SU-DHL-6 (cell line): ENCODE data around the gene PARL.

ENCODE experiments used
- H2AFZ ChIP-seq: fragments of 200-600 bp; sonication (generic); 2 replicates; pipeline ENCODE4 v1.6.1; 2014; ENCODE audit warnings: low read depth, mild to moderate bottlenecking, moderate library complexity, mixed read lengths, antibody characterized with exemption, low read length; ENCODE audit not compliant: severe bottlenecking
- H3F3A ChIP-seq: fragments of 200-600 bp; shearing (Covaris generic); 2 replicates; pipeline ENCODE4 v1.6.0; 2016; ENCODE audit warnings: antibody characterized with exemption, mild to moderate bottlenecking; ENCODE audit not compliant: insufficient read depth
- H3K27ac ChIP-seq: fragments of 200-600 bp; sonication (generic); 2 replicates; pipeline ENCODE4 v1.5.1; 2016; ENCODE audit warnings: low read depth, mild to moderate bottlenecking, low read length, moderate library complexity, mixed read lengths
- H3K27me3 ChIP-seq: fragments of 200-600 bp; sonication (generic), shearing (Covaris generic); 2 replicates; pipeline ENCODE4 v1.6.0; 2014; ENCODE audit warnings: mild to moderate bottlenecking, low read length
- H3K36me3 ChIP-seq: fragments of 200-600 bp; sonication (generic); 2 replicates; pipeline ENCODE4 v1.6.1; 2014; ENCODE audit warnings: mild to moderate bottlenecking, low read length, mixed read lengths
- H3K4me2 ChIP-seq: fragments of 300-600, 200-600 bp; shearing (Covaris generic), sonication (generic); 2 replicates; pipeline ENCODE4 v1.6.0; 2014; ENCODE audit warnings: low read length, low read depth, mild to moderate bottlenecking; ENCODE audit not compliant: poor library complexity, severe bottlenecking
- H3K4me3 ChIP-seq: fragments of 200-600 bp; sonication (generic); 2 replicates; pipeline ENCODE4 v1.5.1; 2014; ENCODE audit warnings: antibody characterized with exemption, low read length, mild to moderate bottlenecking, mixed read lengths; ENCODE audit not compliant: insufficient read depth, poor library complexity, severe bottlenecking
- H3K79me2 ChIP-seq: fragments of 200-600 bp; sonication (generic); 2 replicates; pipeline ENCODE4 v1.6.1; 2014; ENCODE audit warnings: mild to moderate bottlenecking, low read length, moderate library complexity; ENCODE audit not compliant: insufficient read depth
- H3K9ac ChIP-seq: fragments of 200-600 bp; sonication (generic); 2 replicates; pipeline ENCODE4 v1.7.0; 2014; ENCODE audit warnings: mild to moderate bottlenecking, low read length
- H3K9me2 ChIP-seq: fragments of 200-600 bp; sonication (generic); replicated peaks from 2 replicates; pipeline ENCODE4 v1.6.1; 2014; ENCODE audit warnings: low read length; ENCODE audit not compliant: insufficient read depth
- H3K9me3 ChIP-seq: fragments of 200-600 bp; sonication (generic); 2 replicates; pipeline ENCODE4 v1.6.1; 2014; ENCODE audit warnings: low read length, mixed read lengths; ENCODE audit not compliant: insufficient read depth
- H4K20me1 ChIP-seq: fragments of 200-600 bp; sonication (generic); 2 replicates; pipeline ENCODE4 v1.6.1; 2014; ENCODE audit warnings: low read depth, mild to moderate bottlenecking, antibody characterized with exemption, low read length, moderate library complexity, mixed read lengths
- CTCF ChIP-seq: fragments of 200-600 bp; sonication (generic); IDR thresholded peaks from one replicate; pipeline ENCODE4 v1.5.1; 2017; ENCODE audit warnings: antibody characterized with exemption, mild to moderate bottlenecking, low read length, moderate library complexity; ENCODE audit not compliant: insufficient read depth, poor library complexity, severe bottlenecking
- EZH2phosphoT487 ChIP-seq: fragments of 200-600 bp; sonication (generic), shearing (Covaris generic); conservative IDR thresholded peaks from 2 replicates; pipeline ENCODE4 v1.6.1; 2018; ENCODE audit warnings: mild to moderate bottlenecking, antibody characterized with exemption, low read length, moderate library complexity, mixed read lengths

The PARL gene

DNA sequence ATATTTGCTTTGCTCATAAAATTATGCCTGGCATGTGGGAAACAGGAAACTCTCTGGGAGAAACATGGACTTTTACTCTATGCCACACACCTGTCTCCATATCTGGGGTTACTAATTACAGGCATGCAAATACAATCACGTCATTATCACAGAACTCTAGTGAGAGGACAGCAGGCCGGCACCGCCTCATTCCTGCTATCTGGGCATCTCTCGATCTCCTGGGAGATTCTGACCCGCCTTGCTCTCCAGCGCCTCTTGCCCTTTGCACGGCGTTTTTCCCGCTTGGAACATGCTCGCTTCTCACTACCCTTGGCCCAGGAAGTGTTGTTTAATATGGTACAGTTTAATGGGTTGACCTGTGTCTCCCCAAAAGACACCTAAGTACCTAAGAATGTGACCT lies 45.4 kb upstream of the PARL start:
- H3K4me2 ChIP-seq: no peak overlapping the region
- TF ChIP-seq EZH2phosphoT487 (no peak), CTCF (no peak)
- no peaks in the 10 kb centered on the region for H3K79me2 ChIP-seq
- H3K27ac ChIP-seq: no peak overlapping the region
- H3K36me3 ChIP-seq: no peaks in the 10 kb centered on the region
- H3K9me3 ChIP-seq: no peaks in the 10 kb centered on the region
- H3K9me2 ChIP-seq: no peaks in the 10 kb centered on the region
- no peaks in the 10 kb centered on the region for H3K27me3 ChIP-seq
- no peaks in the 10 kb centered on the region for H4K20me1 ChIP-seq
- no peak overlapping the region for H2AFZ ChIP-seq
- H3K9ac ChIP-seq: no peak overlapping the region
- no peak overlapping the region for H3K4me3 ChIP-seq
- no peaks in the 10 kb centered on the region for H3F3A ChIP-seq

DNA sequence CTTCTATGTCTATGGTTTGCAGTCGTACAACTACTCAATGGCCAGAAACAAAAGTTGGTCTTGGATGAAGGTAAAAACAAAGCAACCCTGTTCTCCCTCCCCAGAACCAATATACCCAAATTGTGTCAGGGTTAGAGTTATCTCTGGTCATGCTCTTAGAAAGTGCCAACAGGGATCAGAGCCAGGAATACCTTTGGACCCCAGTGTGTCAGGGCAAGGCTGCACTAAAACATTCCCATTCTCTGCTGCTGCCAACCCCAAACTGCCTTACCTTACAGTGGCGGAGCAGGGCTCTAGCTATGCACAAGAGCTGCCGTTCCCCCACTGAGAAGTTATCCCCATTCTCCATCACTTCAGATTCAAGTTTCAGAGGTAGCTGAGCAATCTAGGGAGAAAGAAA lies 42.4 kb upstream of the PARL start:
- no peaks in the 10 kb centered on the region for H3K9me3 ChIP-seq
- no peaks in the 10 kb centered on the region for H4K20me1 ChIP-seq
- H3K4me3 ChIP-seq: no peak overlapping the region
- H3K79me2 ChIP-seq: no peaks in the 10 kb centered on the region
- no peak overlapping the region for H3K27ac ChIP-seq
- H3F3A ChIP-seq: no peaks in the 10 kb centered on the region
- TF ChIP-seq CTCF: no peak
- TF ChIP-seq EZH2phosphoT487: no peak
- no peak overlapping the region for H2AFZ ChIP-seq
- H3K9ac ChIP-seq: no peak overlapping the region
- no peaks in the 10 kb centered on the region for H3K36me3 ChIP-seq
- no peaks in the 10 kb centered on the region for H3K27me3 ChIP-seq
- H3K4me2 ChIP-seq: no peak overlapping the region
- H3K9me2 ChIP-seq: no peaks in the 10 kb centered on the region

GRCh38 chr3:183924956-183925355 lies 40.3 kb upstream of the PARL start:
- Histone ChIP-seq H3K9me3 (no peaks in the 10 kb centered on the region), H3F3A (no peaks in the 10 kb centered on the region), H3K9me2 (no peaks in the 10 kb centered on the region), H3K79me2 (no peaks in the 10 kb centered on the region), H3K27ac (no peak overlapping the region), H3K4me2 (no peak overlapping the region), H4K20me1 (no peaks in the 10 kb centered on the region), H3K36me3 (no peaks in the 10 kb centered on the region), H3K27me3 (no peaks in the 10 kb centered on the region), H2AFZ (no peak overlapping the region), H3K9ac (no peak overlapping the region), H3K4me3 (no peak overlapping the region)
- TF ChIP-seq CTCF (no peak), EZH2phosphoT487 (no peak)

GRCh38 chr3:183924543-183924942 lies 39.9 kb upstream of the PARL start:
- no peaks in the 10 kb centered on the region for H3K36me3 ChIP-seq
- H3K4me2 ChIP-seq: no peak overlapping the region
- no peaks in the 10 kb centered on the region for H4K20me1 ChIP-seq
- no peaks in the 10 kb centered on the region for H3K27me3 ChIP-seq
- H3K79me2 ChIP-seq: no peaks in the 10 kb centered on the region
- H3F3A ChIP-seq: no peaks in the 10 kb centered on the region
- TF ChIP-seq CTCF: no peak
- no peak for TF ChIP-seq EZH2phosphoT487
- no peak overlapping the region for H3K4me3 ChIP-seq
- no peaks in the 10 kb centered on the region for H3K9me2 ChIP-seq
- no peaks in the 10 kb centered on the region for H3K9me3 ChIP-seq
- H2AFZ ChIP-seq: no peak overlapping the region
- H3K27ac ChIP-seq: no peak overlapping the region
- H3K9ac ChIP-seq: no peak overlapping the region
